SK-N-SH (cell line): ENCODE data around the gene TMED9. TPM values are rescaled to one million over a fixed set of nuclear protein-coding genes. Genes with fewer than 3 reads are reported as not detected.

Experiments used
- CTCF ChIA-PET: fragments of 300-600, 350-600 bp; formaldehyde crosslinking; extraction: SDS; loops from one replicate; lab custom pipeline; 2021; lab: Yijun Ruan, JAX
- POLR2A ChIA-PET: fragments of 350-600 bp; sonication (Branson Sonifier 250); formaldehyde crosslinking; extraction: SDS; loops from one replicate; lab custom pipeline; 2020; ENCODE audit warnings: antibody characterized with exemption, inconsistent platforms; lab: Yijun Ruan, JAX
- DNase-seq: peaks from one replicate; pipeline ENCODE4 v3.0.0; 2012
- H2AFZ ChIP-seq: fragments of 200-600 bp; sonication (generic); 2 replicates; pipeline ENCODE4 v1.8.1; 2016; ENCODE audit warnings: antibody characterized with exemption, mild to moderate bottlenecking, low read depth
- H3F3A ChIP-seq: fragments of 200-600 bp; sonication (generic); replicated peaks from 2 replicates; pipeline ENCODE3; 2016; ENCODE audit warnings: antibody characterized with exemption, mild to moderate bottlenecking; ENCODE audit not compliant: insufficient read depth
- H3K27ac ChIP-seq, 2 experiments: fragments of 200-500 bp in 1 of 2; fragments of 200-600 bp in 1 of 2; sonication (Bioruptor generic) in 1 of 2; sonication (generic), shearing (Covaris generic) in 1 of 2; 2 replicates each; pipeline versions ENCODE4 v1.5.1 to v1.6.1; 2014 to 2016; ENCODE audit warnings: low read depth in 2 of 2, inconsistent platforms in 1 of 2, low read length in 1 of 2, mild to moderate bottlenecking in 1 of 2, mixed read lengths in 1 of 2
- H3K27me3 ChIP-seq: fragments of 200-600 bp; sonication (generic), shearing (Covaris generic); 2 replicates; pipeline ENCODE4 v1.6.1; 2016; ENCODE audit warnings: mixed run types; ENCODE audit not compliant: insufficient read depth
- H3K36me3 ChIP-seq, 2 experiments: fragments of 200-500 bp in 1 of 2; fragments of 200-600 bp in 1 of 2; sonication (Bioruptor generic) in 1 of 2; sonication (generic) in 1 of 2; replicated peaks in 1 of 2; 2 replicates each; pipeline versions ENCODE3 to v1.5.1; 2014 to 2016; ENCODE audit warnings: low read length in 1 of 2, mild to moderate bottlenecking in 1 of 2; ENCODE audit not compliant: insufficient read depth in 2 of 2, control insufficient read depth in 1 of 2
- H3K4me1 ChIP-seq, 2 experiments: fragments of 200-500 bp in 1 of 2; fragments of 200-600 bp in 1 of 2; sonication (Bioruptor generic) in 1 of 2; sonication (generic), shearing (Covaris generic) in 1 of 2; 2 replicates each; pipeline versions ENCODE4 v1.5.1 to v1.6.1; 2014 to 2016; ENCODE audit warnings: low read depth in 1 of 2, low read length in 1 of 2, mixed run types in 1 of 2; ENCODE audit not compliant: insufficient read depth in 2 of 2, control insufficient read depth in 1 of 2
- H3K4me2 ChIP-seq: fragments of 200-600 bp; sonication (generic), shearing (Covaris generic); 2 replicates; pipeline ENCODE4 v1.6.1; 2017; ENCODE audit warnings: mixed run types
- H3K4me3 ChIP-seq, 2 experiments: fragments of 200-500 bp in 1 of 2; fragments of 200-600 bp in 1 of 2; sonication (Bioruptor generic) in 1 of 2; sonication (generic), shearing (Covaris generic) in 1 of 2; 2 replicates each; pipeline versions ENCODE4 v1.5.1 to v1.8.1; 2014 to 2016; ENCODE audit warnings: low read depth in 2 of 2, inconsistent platforms in 1 of 2, low read length in 1 of 2, mild to moderate bottlenecking in 1 of 2, mixed read lengths in 1 of 2, moderate library complexity in 1 of 2
- H3K79me2 ChIP-seq: fragments of 200-600 bp; sonication (generic); 2 replicates; pipeline ENCODE4 v1.8.1; 2017; ENCODE audit warnings: mild to moderate bottlenecking; ENCODE audit not compliant: insufficient read depth
- H3K9ac ChIP-seq: fragments of 200-600 bp; sonication (generic); 2 replicates; pipeline ENCODE4 v1.6.1; 2017; ENCODE audit warnings: mixed run types
- H3K9me2 ChIP-seq: fragments of 200-600 bp; sonication (generic); 2 replicates; pipeline ENCODE4 v1.6.1; 2017; ENCODE audit warnings: mixed run types
- H3K9me3 ChIP-seq: fragments of 200-600 bp; sonication (generic); 2 replicates; pipeline ENCODE4 v1.6.1; 2017; ENCODE audit warnings: mixed run types, mild to moderate bottlenecking, moderate library complexity
- H4K20me1 ChIP-seq: fragments of 200-600 bp; sonication (generic); 2 replicates; pipeline ENCODE4 v1.6.1; 2017; ENCODE audit warnings: mild to moderate bottlenecking, mixed run types; ENCODE audit not compliant: insufficient read depth
- CHD2 ChIP-seq: fragments of 150-350 bp; IDR thresholded peaks from 2 replicates; pipeline ENCODE4 v1.6.1; 2018; ENCODE audit warnings: low read length; ENCODE audit not compliant: partially characterized antibody
- ELF1 ChIP-seq: IDR thresholded peaks from 2 replicates; pipeline ENCODE4 v1.4.0; 2012
- EP300 ChIP-seq, 2 experiments: IDR thresholded peaks; 2 replicates each; pipeline versions ENCODE4 v1.4.0 to v1.6.1; 2012; ENCODE audit warnings: borderline replicate concordance in 1 of 2, low read depth in 1 of 2, low read length in 1 of 2
- EZH2phosphoT487 ChIP-seq: fragments of 200-600 bp; sonication (generic); IDR thresholded peaks from 2 replicates; pipeline ENCODE4 v1.6.1; 2017; ENCODE audit warnings: low read depth, mixed run types, mild to moderate bottlenecking, antibody characterized with exemption, moderate library complexity, borderline replicate concordance
- FOSL2 ChIP-seq: IDR thresholded peaks from 2 replicates; pipeline ENCODE4 v1.4.0; 2012; ENCODE audit warnings: low read depth, mild to moderate bottlenecking, moderate library complexity, borderline replicate concordance
- FOXJ3 ChIP-seq: sonication (generic); formaldehyde crosslinking; IDR thresholded peaks from 2 replicates; pipeline ENCODE4 v1.5.1; 2020; ENCODE audit warnings: mild to moderate bottlenecking, missing genetic modification reagents
- FOXM1 ChIP-seq: IDR thresholded peaks from 2 replicates; pipeline ENCODE4 v1.4.0; 2012; ENCODE audit warnings: low read depth, mild to moderate bottlenecking
- GABPA ChIP-seq: IDR thresholded peaks from 2 replicates; pipeline ENCODE4 v1.4.0; 2012; ENCODE audit warnings: low read depth, mild to moderate bottlenecking
- GATA2 ChIP-seq: sonication (generic); formaldehyde crosslinking; IDR thresholded peaks from 2 replicates; pipeline ENCODE4 v1.5.0; 2020; ENCODE audit warnings: mild to moderate bottlenecking, missing genetic modification reagents
- JUND ChIP-seq: IDR thresholded peaks from 2 replicates; pipeline ENCODE4 v1.4.0; 2012
- NRF1 ChIP-seq: IDR thresholded peaks from 2 replicates; pipeline ENCODE4 v1.6.1; 2012; ENCODE audit warnings: low read depth, mild to moderate bottlenecking, low read length
- POLR2AphosphoS5 ChIP-seq: IDR thresholded peaks from 2 replicates; pipeline ENCODE4 v1.6.1; 2012; ENCODE audit warnings: low read depth, low read length
- RCOR1 ChIP-seq: fragments of 150-350 bp; IDR thresholded peaks from 2 replicates; pipeline ENCODE4 v1.6.1; 2017; ENCODE audit warnings: antibody characterized with exemption, low read length
- RXRA ChIP-seq: IDR thresholded peaks from 2 replicates; pipeline ENCODE4 v1.4.0; 2012; ENCODE audit warnings: low read depth, mild to moderate bottlenecking, borderline replicate concordance
- SIN3A ChIP-seq: IDR thresholded peaks from 2 replicates; pipeline ENCODE4 v1.6.1; 2012; ENCODE audit warnings: low read depth, mild to moderate bottlenecking, low read length, moderate library complexity, borderline replicate concordance
- SMC3 ChIP-seq: IDR thresholded peaks from 2 replicates; pipeline ENCODE4 v1.6.1; 2012; ENCODE audit warnings: low read depth, low read length, improper control_type of control experiment
- TEAD4 ChIP-seq: IDR thresholded peaks from 2 replicates; pipeline ENCODE4 v1.4.0; 2012; ENCODE audit warnings: mild to moderate bottlenecking, borderline replicate concordance; ENCODE audit not compliant: insufficient read depth
- YY1 ChIP-seq: IDR thresholded peaks from 2 replicates; pipeline ENCODE4 v1.4.0; 2012; ENCODE audit warnings: low read depth, mild to moderate bottlenecking
- WGBS: methylation state at CpG from one replicate; pipeline ENCODE4 v1.1.6; 2017; ENCODE audit warnings: low lambda C conversion rate; 5-methylcytosine and 5-hydroxymethylcytosine counted together
- polyA plus RNA-seq, 3 experiments: library from polyadenylated mRNA; depleted of rRNA; stranded (reverse); fragments of >200 nt; gene quantifications; 2 replicates each; pipeline ENCODE4 v1.2.3, GENCODE V29; 2012
- TF ChIP-seq, protein P1 (sequence below): IDR thresholded peaks from 2 replicates; pipeline ENCODE4 v1.4.0; 2012; ENCODE audit warnings: low read depth, borderline replicate concordance
- TF ChIP-seq, protein P2 (sequence below): IDR thresholded peaks from 2 replicates; pipeline ENCODE4; 2012
- TF ChIP-seq, protein P3 (sequence below): fragments of 150-350 bp; IDR thresholded peaks from 2 replicates; pipeline ENCODE4 v1.6.1; 2016; ENCODE audit warnings: mild to moderate bottlenecking, low read depth, low read length
- TF ChIP-seq, protein P4 (sequence below): fragments of 200-600 bp; sonication (generic); IDR thresholded peaks from 2 replicates; pipeline ENCODE4 v1.6.1; 2017; ENCODE audit warnings: antibody characterized with exemption, mild to moderate bottlenecking, moderate library complexity
- TF ChIP-seq, protein P5 (sequence below): IDR thresholded peaks from 2 replicates; pipeline ENCODE4 v1.4.0; 2012; ENCODE audit warnings: low read depth, borderline replicate concordance

Gene TMED9
- polyA plus RNA-seq, 1 of the 3 experiments (the other 2 are of a cell fraction) = 264 TPM

DNA sequence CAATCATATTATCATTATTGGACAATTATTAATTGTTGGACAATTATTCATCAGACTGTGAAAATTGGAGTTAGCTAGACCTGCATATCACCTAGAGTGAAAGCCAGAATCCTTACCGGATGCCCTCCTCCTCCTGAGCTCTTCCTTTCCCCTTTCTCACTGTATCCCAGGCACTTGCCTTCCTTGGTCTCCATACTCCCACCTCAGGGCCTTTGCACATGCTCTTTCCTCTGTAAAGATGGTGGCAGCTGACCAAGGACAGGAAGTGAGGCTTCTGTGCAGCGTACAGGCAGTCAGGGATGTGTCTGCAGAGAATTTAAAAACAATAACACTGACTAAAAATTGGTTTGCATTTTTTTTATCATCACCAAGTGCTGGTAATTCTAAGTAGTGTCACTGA, 22.1 kb upstream of the TMED9 start:
- no peak for TF ChIP-seq GATA2
- TF ChIP-seq NRF1 = no peak
- no peak for TF ChIP-seq FOXM1
- TF ChIP-seq, protein P1, sequence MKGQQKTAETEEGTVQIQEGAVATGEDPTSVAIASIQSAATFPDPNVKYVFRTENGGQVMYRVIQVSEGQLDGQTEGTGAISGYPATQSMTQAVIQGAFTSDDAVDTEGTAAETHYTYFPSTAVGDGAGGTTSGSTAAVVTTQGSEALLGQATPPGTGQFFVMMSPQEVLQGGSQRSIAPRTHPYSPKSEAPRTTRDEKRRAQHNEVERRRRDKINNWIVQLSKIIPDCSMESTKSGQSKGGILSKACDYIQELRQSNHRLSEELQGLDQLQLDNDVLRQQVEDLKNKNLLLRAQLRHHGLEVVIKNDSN = no peak
- TF ChIP-seq EP300 (IDR thresholded peaks at IDR 0.05; ENCODE audit: borderline replicate concordance in 1 of 2, low read depth in 1 of 2, low read length in 1 of 2) = no peak
- no peak for TF ChIP-seq SIN3A
- TF ChIP-seq TEAD4 = no peak
- TF ChIP-seq, protein P2, sequence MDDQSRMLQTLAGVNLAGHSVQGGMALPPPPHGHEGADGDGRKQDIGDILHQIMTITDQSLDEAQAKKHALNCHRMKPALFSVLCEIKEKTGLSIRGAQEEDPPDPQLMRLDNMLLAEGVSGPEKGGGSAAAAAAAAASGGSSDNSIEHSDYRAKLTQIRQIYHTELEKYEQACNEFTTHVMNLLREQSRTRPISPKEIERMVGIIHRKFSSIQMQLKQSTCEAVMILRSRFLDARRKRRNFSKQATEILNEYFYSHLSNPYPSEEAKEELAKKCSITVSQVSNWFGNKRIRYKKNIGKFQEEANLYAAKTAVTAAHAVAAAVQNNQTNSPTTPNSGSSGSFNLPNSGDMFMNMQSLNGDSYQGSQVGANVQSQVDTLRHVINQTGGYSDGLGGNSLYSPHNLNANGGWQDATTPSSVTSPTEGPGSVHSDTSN = no peak
- TF ChIP-seq JUND = no peak
- no peak for TF ChIP-seq SMC3
- TF ChIP-seq FOXJ3 (CRISPR knock-in tag) = no peak
- no peak for TF ChIP-seq GABPA
- TF ChIP-seq, protein P3, sequence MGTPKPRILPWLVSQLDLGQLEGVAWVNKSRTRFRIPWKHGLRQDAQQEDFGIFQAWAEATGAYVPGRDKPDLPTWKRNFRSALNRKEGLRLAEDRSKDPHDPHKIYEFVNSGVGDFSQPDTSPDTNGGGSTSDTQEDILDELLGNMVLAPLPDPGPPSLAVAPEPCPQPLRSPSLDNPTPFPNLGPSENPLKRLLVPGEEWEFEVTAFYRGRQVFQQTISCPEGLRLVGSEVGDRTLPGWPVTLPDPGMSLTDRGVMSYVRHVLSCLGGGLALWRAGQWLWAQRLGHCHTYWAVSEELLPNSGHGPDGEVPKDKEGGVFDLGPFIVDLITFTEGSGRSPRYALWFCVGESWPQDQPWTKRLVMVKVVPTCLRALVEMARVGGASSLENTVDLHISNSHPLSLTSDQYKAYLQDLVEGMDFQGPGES = no peak
- no peak for TF ChIP-seq FOSL2
- no peak for TF ChIP-seq ELF1
- no peak for TF ChIP-seq EZH2phosphoT487
- no peak for TF ChIP-seq POLR2AphosphoS5
- no peak overlapping the region for H2AFZ ChIP-seq
- no peak overlapping the region for H3K27ac ChIP-seq
- no peaks in the 10 kb centered on the region for H3K79me2 ChIP-seq
- no peak overlapping the region for H3K9ac ChIP-seq
- H3K27me3 ChIP-seq = no peaks in the 10 kb centered on the region; the same call in 1 of the 2 replicates
- H4K20me1 ChIP-seq = no peaks in the 10 kb centered on the region
- 39% methylated on average over 2 of the region's 2 CpGs for WGBS
- H3K9me2 ChIP-seq = no peaks in the 10 kb centered on the region
- no peak overlapping the region for H3K4me3 ChIP-seq
- no peaks in the 10 kb centered on the region for H3K9me3 ChIP-seq
- CTCF ChIA-PET = no interaction called here
- POLR2A ChIA-PET = no interaction called here
- H3F3A ChIP-seq = no peaks in the 10 kb centered on the region
- no peaks in the 10 kb centered on the region for H3K4me1 ChIP-seq
- H3K4me2 ChIP-seq = no peak overlapping the region
- DNase-seq = no peak
- H3K36me3 ChIP-seq = no peaks in the 10 kb centered on the region

DNA sequence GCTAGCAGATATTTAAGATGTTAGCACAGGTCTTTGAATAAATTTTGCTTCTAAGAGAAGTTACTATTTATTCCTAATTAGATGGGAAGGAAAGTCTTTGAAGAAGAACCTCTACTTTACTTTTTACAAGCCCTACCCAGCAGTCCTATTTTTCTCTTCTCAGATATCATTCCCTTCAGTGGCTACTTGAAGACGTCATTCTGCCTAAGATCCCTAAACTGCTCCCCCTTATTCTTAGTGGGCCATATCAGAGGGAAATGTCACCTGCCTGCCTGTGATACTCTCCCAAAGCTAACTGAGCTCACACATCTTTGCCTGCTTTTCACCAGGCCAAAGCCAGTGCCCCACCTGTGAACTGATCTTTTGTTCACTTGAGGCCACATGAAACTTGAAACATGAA, 16.5 kb upstream of the TMED9 start:
- H3K4me1 ChIP-seq = no peaks in the 10 kb centered on the region
- no peak for DNase-seq
- POLR2A ChIA-PET = no interaction called here
- no peaks in the 10 kb centered on the region for H4K20me1 ChIP-seq
- H3K36me3 ChIP-seq = no peaks in the 10 kb centered on the region
- no peaks in the 10 kb centered on the region for H3K9me3 ChIP-seq
- H3K27me3 ChIP-seq = peaks cover 10% of the 10 kb centered on the region; the same call in 1 of the 2 replicates
- H3F3A ChIP-seq = no peaks in the 10 kb centered on the region
- no peaks in the 10 kb centered on the region for H3K9me2 ChIP-seq
- no peak overlapping the region for H3K27ac ChIP-seq
- no peak overlapping the region for H3K4me3 ChIP-seq
- no peak overlapping the region for H2AFZ ChIP-seq
- no peak overlapping the region for H3K9ac ChIP-seq
- CTCF ChIA-PET = interaction anchor here (0.8 to 1.3 kb wide), 2 partner anchors 12 kb away, joined by 3 to 4 read pairs; no protein-coding TSS in a partner anchor
- H3K4me2 ChIP-seq = no peak overlapping the region
- 84% methylated on average over 1 of the region's 1 CpG for WGBS
- no peaks in the 10 kb centered on the region for H3K79me2 ChIP-seq
- no peak for TF ChIP-seq RCOR1
- TF ChIP-seq YY1 = no peak
- TF ChIP-seq, protein P4, sequence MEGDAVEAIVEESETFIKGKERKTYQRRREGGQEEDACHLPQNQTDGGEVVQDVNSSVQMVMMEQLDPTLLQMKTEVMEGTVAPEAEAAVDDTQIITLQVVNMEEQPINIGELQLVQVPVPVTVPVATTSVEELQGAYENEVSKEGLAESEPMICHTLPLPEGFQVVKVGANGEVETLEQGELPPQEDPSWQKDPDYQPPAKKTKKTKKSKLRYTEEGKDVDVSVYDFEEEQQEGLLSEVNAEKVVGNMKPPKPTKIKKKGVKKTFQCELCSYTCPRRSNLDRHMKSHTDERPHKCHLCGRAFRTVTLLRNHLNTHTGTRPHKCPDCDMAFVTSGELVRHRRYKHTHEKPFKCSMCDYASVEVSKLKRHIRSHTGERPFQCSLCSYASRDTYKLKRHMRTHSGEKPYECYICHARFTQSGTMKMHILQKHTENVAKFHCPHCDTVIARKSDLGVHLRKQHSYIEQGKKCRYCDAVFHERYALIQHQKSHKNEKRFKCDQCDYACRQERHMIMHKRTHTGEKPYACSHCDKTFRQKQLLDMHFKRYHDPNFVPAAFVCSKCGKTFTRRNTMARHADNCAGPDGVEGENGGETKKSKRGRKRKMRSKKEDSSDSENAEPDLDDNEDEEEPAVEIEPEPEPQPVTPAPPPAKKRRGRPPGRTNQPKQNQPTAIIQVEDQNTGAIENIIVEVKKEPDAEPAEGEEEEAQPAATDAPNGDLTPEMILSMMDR = no peak
- TF ChIP-seq GATA2 = no peak
- TF ChIP-seq TEAD4 = no peak
- TF ChIP-seq, protein P5, sequence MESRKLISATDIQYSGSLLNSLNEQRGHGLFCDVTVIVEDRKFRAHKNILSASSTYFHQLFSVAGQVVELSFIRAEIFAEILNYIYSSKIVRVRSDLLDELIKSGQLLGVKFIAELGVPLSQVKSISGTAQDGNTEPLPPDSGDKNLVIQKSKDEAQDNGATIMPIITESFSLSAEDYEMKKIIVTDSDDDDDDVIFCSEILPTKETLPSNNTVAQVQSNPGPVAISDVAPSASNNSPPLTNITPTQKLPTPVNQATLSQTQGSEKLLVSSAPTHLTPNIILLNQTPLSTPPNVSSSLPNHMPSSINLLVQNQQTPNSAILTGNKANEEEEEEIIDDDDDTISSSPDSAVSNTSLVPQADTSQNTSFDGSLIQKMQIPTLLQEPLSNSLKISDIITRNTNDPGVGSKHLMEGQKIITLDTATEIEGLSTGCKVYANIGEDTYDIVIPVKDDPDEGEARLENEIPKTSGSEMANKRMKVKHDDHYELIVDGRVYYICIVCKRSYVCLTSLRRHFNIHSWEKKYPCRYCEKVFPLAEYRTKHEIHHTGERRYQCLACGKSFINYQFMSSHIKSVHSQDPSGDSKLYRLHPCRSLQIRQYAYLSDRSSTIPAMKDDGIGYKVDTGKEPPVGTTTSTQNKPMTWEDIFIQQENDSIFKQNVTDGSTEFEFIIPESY = no peak
- no peak for TF ChIP-seq CHD2
- no peak for TF ChIP-seq RXRA
